ENCODE data around the gene MPPED1. TPM values are rescaled to one million over a fixed set of nuclear protein-coding genes. Genes with fewer than 3 reads are reported as not detected.

Gene MPPED1
- total RNA-seq, 4 donors from 2014 or later: not detected

DNA sequence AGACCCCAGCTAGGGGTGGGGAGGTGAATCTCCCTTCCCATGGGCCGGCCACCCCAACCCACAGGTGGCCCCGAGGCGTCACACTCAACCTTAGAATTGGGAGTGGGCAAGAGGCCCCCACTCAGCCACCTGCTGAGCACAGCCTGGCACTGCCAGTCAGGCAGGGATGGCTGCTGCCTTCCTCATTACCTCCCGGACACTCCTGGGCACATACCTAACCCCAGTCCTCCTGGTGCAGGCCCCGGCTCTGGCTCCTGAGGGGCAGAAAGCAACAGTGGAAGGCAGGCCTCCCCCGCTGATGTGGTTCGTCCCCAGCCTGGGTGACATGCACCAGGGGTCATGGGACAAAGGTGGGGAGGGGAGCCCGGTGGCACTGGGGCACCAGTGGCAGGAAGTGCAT is 103.6 kb downstream of the MPPED1 start:
- Histone ChIP-seq H3K4me1 (no peaks in the 10 kb centered on the region), H3K27ac (no peak overlapping the region), H3K27me3 (peaks cover 0 to 31% (median 0%) of the 10 kb centered on the region in 4 donors), H3K36me3 (no peaks in the 10 kb centered on the region), H3K4me3 (no peak overlapping the region), H3K9me3 (no peaks in the 10 kb centered on the region)
- intact Hi-C loops (cut with DNase I): no loop called here
- 57 to 94% methylated on average over 1 to 2 of the region's 8 CpGs for WGBS, 2 donors
- no peak for DNase-seq
- TF ChIP-seq, protein P1, sequence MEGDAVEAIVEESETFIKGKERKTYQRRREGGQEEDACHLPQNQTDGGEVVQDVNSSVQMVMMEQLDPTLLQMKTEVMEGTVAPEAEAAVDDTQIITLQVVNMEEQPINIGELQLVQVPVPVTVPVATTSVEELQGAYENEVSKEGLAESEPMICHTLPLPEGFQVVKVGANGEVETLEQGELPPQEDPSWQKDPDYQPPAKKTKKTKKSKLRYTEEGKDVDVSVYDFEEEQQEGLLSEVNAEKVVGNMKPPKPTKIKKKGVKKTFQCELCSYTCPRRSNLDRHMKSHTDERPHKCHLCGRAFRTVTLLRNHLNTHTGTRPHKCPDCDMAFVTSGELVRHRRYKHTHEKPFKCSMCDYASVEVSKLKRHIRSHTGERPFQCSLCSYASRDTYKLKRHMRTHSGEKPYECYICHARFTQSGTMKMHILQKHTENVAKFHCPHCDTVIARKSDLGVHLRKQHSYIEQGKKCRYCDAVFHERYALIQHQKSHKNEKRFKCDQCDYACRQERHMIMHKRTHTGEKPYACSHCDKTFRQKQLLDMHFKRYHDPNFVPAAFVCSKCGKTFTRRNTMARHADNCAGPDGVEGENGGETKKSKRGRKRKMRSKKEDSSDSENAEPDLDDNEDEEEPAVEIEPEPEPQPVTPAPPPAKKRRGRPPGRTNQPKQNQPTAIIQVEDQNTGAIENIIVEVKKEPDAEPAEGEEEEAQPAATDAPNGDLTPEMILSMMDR (IDR thresholded peaks at IDR 0.05): no peak
- no peak for TF ChIP-seq POLR2A (IDR thresholded peaks at IDR 0.05)

DNA sequence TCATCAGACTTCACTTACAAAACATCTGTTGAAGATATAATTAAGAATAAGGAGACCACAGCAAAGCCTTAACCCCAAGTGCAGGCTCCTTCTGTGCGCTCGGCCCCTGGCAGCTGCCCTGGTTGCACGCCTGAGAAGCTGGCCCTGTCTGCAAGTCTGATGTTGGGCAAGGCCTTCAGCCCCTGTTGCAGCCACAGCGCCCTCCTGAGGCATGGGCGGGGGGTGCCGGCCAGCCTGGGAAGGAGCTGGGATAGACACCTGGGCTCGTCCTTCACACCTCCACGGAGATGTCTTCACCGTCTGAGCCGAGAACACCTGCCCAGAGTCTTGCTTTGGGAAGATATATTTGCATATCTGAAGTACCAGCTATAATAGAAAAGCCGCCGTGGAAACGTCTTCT is 104.1 kb downstream of the MPPED1 start:
- WGBS, 2 donors: 57 to 69% methylated on average over 9 to 13 of the region's 13 CpGs
- H3K9me3 ChIP-seq: no peaks in the 10 kb centered on the region
- intact Hi-C loops (cut with DNase I): no loop called here
- no peak overlapping the region for H3K4me3 ChIP-seq
- H3K36me3 ChIP-seq: no peaks in the 10 kb centered on the region
- TF ChIP-seq, protein P1 (IDR thresholded peaks at IDR 0.05): no peak
- TF ChIP-seq POLR2A (IDR thresholded peaks at IDR 0.05): no peak
- DNase-seq: no peak
- no peaks in the 10 kb centered on the region for H3K4me1 ChIP-seq
- H3K27me3 ChIP-seq: peaks cover 0 to 28% (median 0%) of the 10 kb centered on the region in 4 donors
- H3K27ac ChIP-seq: no peak overlapping the region

DNA sequence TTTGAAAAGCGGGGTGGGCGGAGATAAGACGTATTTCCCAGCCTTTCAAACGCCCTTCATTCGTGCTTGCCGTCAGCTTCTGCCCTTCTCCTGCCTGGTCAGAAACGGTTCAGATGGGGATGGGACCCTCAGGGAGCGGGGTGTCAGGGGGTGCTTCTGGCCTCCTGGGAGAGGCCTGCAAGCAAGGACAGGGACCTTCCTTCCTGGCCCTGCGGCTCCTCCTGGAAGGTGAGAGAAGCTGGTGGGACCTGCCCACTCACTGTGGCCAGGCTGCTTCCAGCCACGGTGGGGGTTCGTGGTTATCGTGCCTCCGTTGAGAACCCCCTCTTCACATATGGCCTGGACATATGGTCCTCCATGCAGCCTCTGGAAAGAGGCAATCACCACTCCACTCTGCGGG is 104.6 kb downstream of the MPPED1 start:
- Histone ChIP-seq H3K27ac (no peak overlapping the region), H3K9me3 (no peaks in the 10 kb centered on the region), H3K4me1 (peaks cover 0 to under 1% (median 0%) of the 10 kb centered on the region in 3 donors), H3K4me3 (no peak overlapping the region), H3K36me3 (no peaks in the 10 kb centered on the region), H3K27me3 (peaks cover 0 to 28% (median 0%) of the 10 kb centered on the region in 4 donors)
- no peak for TF ChIP-seq POLR2A (IDR thresholded peaks at IDR 0.05)
- TF ChIP-seq, protein P1 (IDR thresholded peaks at IDR 0.05): no peak
- 70 to 71% methylated on average over 7 to 10 of the region's 14 CpGs for WGBS, 2 donors
- DNase-seq: no peak
- intact Hi-C loops (cut with DNase I): no loop called here

DNA sequence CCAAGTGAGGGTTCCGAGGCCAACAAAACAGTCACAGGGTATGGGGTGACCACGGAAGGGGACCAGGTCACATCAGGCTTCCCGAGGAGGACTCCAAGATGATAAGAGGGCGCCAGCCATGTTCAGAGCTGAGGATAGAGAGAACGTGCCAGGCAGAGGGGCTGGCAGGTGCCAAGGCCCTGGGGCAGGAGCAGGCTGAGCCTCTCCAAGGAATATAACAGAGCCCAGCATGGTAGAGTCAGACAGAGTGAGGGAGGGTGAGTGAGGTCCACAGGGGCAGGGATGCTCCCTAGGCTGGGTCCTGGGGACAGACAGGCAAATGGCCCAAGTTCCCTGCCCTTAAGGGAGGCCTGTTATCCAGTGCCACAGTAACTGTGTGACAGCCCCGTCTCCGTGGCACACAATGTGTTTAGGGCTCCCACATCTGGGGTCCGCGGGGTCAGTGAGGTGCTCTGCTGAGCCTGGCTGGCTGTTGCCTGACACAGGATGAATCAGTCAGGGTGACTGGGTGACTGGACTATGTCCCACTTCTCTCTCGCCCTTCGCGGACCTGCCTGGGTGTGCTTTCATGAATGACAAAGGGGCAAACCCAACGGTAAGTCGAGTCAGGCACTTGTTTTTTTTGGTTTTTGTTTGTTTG is 105.3 kb downstream of the MPPED1 start:
- no peak for TF ChIP-seq POLR2A (IDR thresholded peaks at IDR 0.05)
- TF ChIP-seq, protein P1 (IDR thresholded peaks at IDR 0.05): no peak
- no peaks in the 10 kb centered on the region for H3K9me3 ChIP-seq
- no peak overlapping the region for H3K27ac ChIP-seq
- intact Hi-C loops (cut with DNase I): no loop called here
- WGBS, 2 donors: 71 to 82% methylated on average over 11 to 14 of the region's 14 CpGs
- DNase-seq: no peak
- peaks cover 0 to 28% (median 0%) of the 10 kb centered on the region in 4 donors for H3K27me3 ChIP-seq
- peaks cover 0 to 5% (median 0%) of the 10 kb centered on the region in 3 donors for H3K4me1 ChIP-seq
- no peak overlapping the region for H3K4me3 ChIP-seq
- no peaks in the 10 kb centered on the region for H3K36me3 ChIP-seq

DNA sequence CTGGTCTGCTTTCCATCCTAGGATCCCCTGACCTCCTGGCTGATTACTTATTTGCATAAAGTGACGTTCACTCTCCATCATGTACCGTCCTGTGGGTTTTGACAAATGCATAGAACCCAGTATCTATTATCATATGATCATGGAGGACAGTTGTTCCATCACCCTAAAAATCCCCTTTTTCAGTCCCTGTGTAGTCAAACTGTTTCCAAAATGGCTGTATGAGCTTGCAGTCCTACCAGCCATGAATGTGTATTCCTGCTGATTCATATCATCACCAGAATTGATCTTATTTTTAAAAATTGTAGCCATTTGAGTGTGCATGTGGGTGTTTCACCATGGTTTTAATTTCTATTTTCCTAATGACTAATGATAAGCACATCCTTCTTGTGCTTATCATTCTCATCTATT is 108.8 kb downstream of the MPPED1 start:
- Histone ChIP-seq H3K9me3 (no peaks in the 10 kb centered on the region), H3K36me3 (no peaks in the 10 kb centered on the region), H3K4me1 (peaks cover 0 to 5% (median 0%) of the 10 kb centered on the region in 3 donors), H3K4me3 (no peak overlapping the region), H3K27me3 (peaks cover 0 to 16% (median 0%) of the 10 kb centered on the region in 4 donors), H3K27ac (no peak overlapping the region)
- 44 to 79% methylated on average over 2 of the region's 2 CpGs for WGBS, 2 donors
- DNase-seq: no peak
- intact Hi-C loops (cut with DNase I): no loop called here
- TF ChIP-seq POLR2A (IDR thresholded peaks at IDR 0.05): no peak

Measured in esophagus squamous epithelium (tissue), 5 donors.